Thoracic aorta (tissue), 2 donors: ENCODE data around the gene DPH3. TPM values are rescaled to one million over a fixed set of nuclear protein-coding genes. Genes with fewer than 3 reads are reported as not detected.

ENCODE experiments used
- ATAC-seq: fragments of 150-250 bp; one replicate; pipeline ENCODE4 v1.8.0; 2017; ENCODE audit warnings: low read depth; ENCODE audit not compliant: insufficient number of reproducible peaks, low FRiP score
- DNase-seq: peaks from one replicate; pipeline ENCODE4 v3.0.0-alpha.2; 2020; ENCODE audit warnings: low spot score
- H3K27ac ChIP-seq, 2 donors: fragments of 200-600 bp; sonication (generic); 1 replicate in 1 of 2; 2 replicates in 1 of 2; pipeline ENCODE4 v1.5.1; 2016; ENCODE audit warnings: mild to moderate bottlenecking in 2 of 2, moderate library complexity in 2 of 2
- H3K27me3 ChIP-seq: fragments of 200-600 bp; sonication (generic); replicated peaks from 2 replicates; pipeline ENCODE4 v1.6.0; 2016; ENCODE audit warnings: mild to moderate bottlenecking; ENCODE audit not compliant: insufficient read depth
- H3K36me3 ChIP-seq: fragments of 200-600 bp; sonication (generic); one replicate; pipeline ENCODE4 v1.5.1; 2016
- H3K4me1 ChIP-seq, 2 donors: fragments of 200-600 bp; sonication (generic); 1 replicate in 1 of 2; 2 replicates in 1 of 2; pipeline versions ENCODE4 v1.5.1 to v1.6.0; 2016; ENCODE audit warnings: low read depth in 2 of 2, mild to moderate bottlenecking in 1 of 2; ENCODE audit not compliant: control insufficient read depth in 1 of 2
- H3K4me3 ChIP-seq: fragments of 200-600 bp; sonication (generic); 2 replicates; pipeline ENCODE4 v1.5.1; 2016; ENCODE audit warnings: mild to moderate bottlenecking
- H3K9me3 ChIP-seq: fragments of 200-600 bp; sonication (generic); 2 replicates; pipeline ENCODE4 v1.5.1; 2016
- CTCF ChIP-seq: fragments of 200-600 bp; sonication (generic); IDR thresholded peaks from one replicate; pipeline ENCODE4 v1.5.1; 2019; ENCODE audit warnings: antibody characterized with exemption
- total RNA-seq, 2 donors: library from RNA; depleted of rRNA; stranded (reverse); fragments of >200 nt; gene quantifications; one replicate each; pipeline versions ENCODE4 v1.1.0 to v1.2.3, GENCODE V29; 2016

The DPH3 gene
- total RNA-seq, 2 donors from 2014 or later, result 14.4 to 29.3 TPM

GRCh38 chr3:16298891-16299290 is 34.1 kb upstream of the DPH3 start:
- no peaks in the 10 kb centered on the region for H3K36me3 ChIP-seq
- ATAC-seq, result no peak
- no peak overlapping the region for H3K27ac ChIP-seq

GRCh38 chr3:16297997-16298885 is 33.5 kb upstream of the DPH3 start:
- ATAC-seq (no peak), DNase-seq (no peak)
- Histone ChIP-seq H3K27ac (no peak overlapping the region), H3K9me3 (no peaks in the 10 kb centered on the region), H3K4me3 (no peak overlapping the region), H3K27me3 (no peaks in the 10 kb centered on the region), H3K36me3 (no peaks in the 10 kb centered on the region), H3K4me1 (peaks cover 3 to 12% of the 10 kb centered on the region in 2 donors)
- no peak for TF ChIP-seq CTCF

More at GRCh38 chr3:16298891-16299290, 34.1 kb upstream of the DPH3 start:
- Histone ChIP-seq H3K27me3 (no peaks in the 10 kb centered on the region), H3K9me3 (no peaks in the 10 kb centered on the region), H3K4me1 (peaks cover 3 to 12% of the 10 kb centered on the region in 2 donors), H3K4me3 (no peak overlapping the region)
- DNase-seq, result no peak
- no peak for TF ChIP-seq CTCF

DNA sequence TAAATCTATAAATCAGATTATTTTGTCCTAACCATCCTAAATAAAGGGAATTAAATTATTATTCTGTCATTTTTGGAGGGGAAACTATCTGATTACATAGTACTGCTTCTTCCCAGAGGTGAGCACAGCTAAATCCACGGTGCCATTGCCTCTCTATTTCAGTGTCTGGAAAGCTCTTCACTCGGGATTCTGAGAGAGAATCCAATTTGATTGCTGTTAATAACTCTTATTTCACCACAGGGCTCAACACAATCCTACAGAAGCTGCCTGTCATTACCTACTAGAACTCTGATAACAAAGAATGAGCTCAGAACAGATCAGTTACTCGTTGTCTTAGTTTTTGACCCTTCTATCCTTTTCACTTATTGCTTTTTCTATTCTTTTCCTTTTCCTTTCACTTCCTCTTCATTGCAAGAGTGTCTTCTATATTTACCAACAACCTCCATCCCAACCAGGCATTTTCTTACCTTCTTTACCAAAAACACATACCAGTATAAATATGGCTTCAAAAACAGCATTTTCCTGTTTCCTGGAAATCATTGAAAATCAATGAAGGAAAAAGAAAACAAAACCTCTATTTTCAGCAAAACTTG is 30.7 kb upstream of the DPH3 start:
- peaks cover 3 to 12% of the 10 kb centered on the region in 2 donors for H3K4me1 ChIP-seq
- no peak overlapping the region for H3K27ac ChIP-seq
- no peaks in the 10 kb centered on the region for H3K36me3 ChIP-seq
- DNase-seq, result no peak
- no peaks in the 10 kb centered on the region for H3K27me3 ChIP-seq
- H3K9me3 ChIP-seq, result no peaks in the 10 kb centered on the region
- TF ChIP-seq CTCF, result no peak
- no peak overlapping the region for H3K4me3 ChIP-seq
- ATAC-seq, result no peak

DNA sequence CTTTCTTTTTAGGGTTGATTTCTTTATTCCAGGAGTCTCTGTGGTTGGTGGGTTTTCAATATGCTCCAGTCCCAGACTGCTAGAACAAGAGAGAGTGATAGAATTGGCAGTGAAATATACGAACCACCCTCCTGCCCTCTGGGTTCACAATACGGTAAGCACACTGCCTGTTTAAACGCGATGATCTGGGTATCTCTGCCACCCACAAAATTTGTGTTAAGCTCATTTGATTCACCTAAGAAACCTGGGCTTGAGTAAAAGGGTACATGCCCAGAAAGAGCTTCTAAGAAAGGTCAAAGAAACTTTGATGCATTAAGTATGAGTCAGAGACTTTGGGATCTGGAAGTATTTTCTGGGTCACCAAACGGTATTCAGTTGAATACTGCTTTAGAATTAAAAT is 30.1 kb upstream of the DPH3 start:
- H3K27ac ChIP-seq, result no peak overlapping the region
- DNase-seq (no peak), ATAC-seq (no peak)
- no peak for TF ChIP-seq CTCF
- H3K27me3 ChIP-seq, result no peaks in the 10 kb centered on the region
- H3K4me3 ChIP-seq, result no peak overlapping the region
- H3K4me1 ChIP-seq, result peaks cover 3 to 16% of the 10 kb centered on the region in 2 donors
- no peaks in the 10 kb centered on the region for H3K36me3 ChIP-seq
- no peaks in the 10 kb centered on the region for H3K9me3 ChIP-seq

- ATAC-seq, result no peak
- no peak for TF ChIP-seq CTCF
- Histone ChIP-seq H3K27ac (no peak overlapping the region), H3K4me1 (peaks cover 0 to 18% of the 10 kb centered on the region in 2 donors), H3K36me3 (no peaks in the 10 kb centered on the region), H3K9me3 (no peaks in the 10 kb centered on the region), H3K4me3 (no peak overlapping the region), H3K27me3 (no peaks in the 10 kb centered on the region)
- DNase-seq, result no peak
Observed at GRCh38 chr3:16290827-16291196, 26.1 kb upstream of the DPH3 start.
